ENCODE data around the gene DUSP15. TPM values are rescaled to one million over a fixed set of nuclear protein-coding genes. Genes with fewer than 3 reads are reported as not detected.
"Not testable (repeated sequence)": the region's sequence is repeated elsewhere in the genome, so short reads cannot be mapped to it uniquely, and the experiment has no call there.

Gene DUSP15
- total and polyA plus RNA-seq, 3 donors from 2014 or later = 175 to 274 (median 182) TPM

GRCh38 chr20:31815408-31816188 is 54.7 kb downstream of the DUSP15 start:
- Histone ChIP-seq H3K4me3 (no peak overlapping the region), H3K4me1 (peaks cover 14% of the 10 kb centered on the region), H3K9me3 (no peaks in the 10 kb centered on the region), H3K27ac (no peak overlapping the region), H3K36me3 (ENCODE audit: low read depth, missing control alignments) (no peaks in the 10 kb centered on the region), H3K27me3 (no peaks in the 10 kb centered on the region)
- intact Hi-C loops (cut with DNase I; ENCODE audit: low total_unique reads) = no loop called here
- WGBS, 2 donors = 36 to 50% methylated on average over 4 to 9 of the region's 9 CpGs
- DNase-seq = no peak
- no peak for TF ChIP-seq POLR2A (IDR thresholded peaks at IDR 0.05)
- no peak for TF ChIP-seq CTCF (IDR thresholded peaks at IDR 0.05)

- H3K36me3 ChIP-seq (ENCODE audit: low read depth, missing control alignments); DNase-seq; intact Hi-C loops (cut with DNase I; ENCODE audit: low total_unique reads); H3K4me3 ChIP-seq; H3K27ac ChIP-seq; H3K27me3 ChIP-seq; H3K9me3 ChIP-seq: not testable (repeated sequence)
- H3K4me1 ChIP-seq = peaks cover 14% of the 10 kb centered on the region
- WGBS, 2 donors = 89 to 91% methylated on average over 7 of the region's 7 CpGs
These were observed 56.2 kb downstream of the DUSP15 start for GRCh38 chr20:31814142-31814541.

- TF ChIP-seq CTCF (IDR thresholded peaks at IDR 0.05) (no peak), POLR2A (IDR thresholded peaks at IDR 0.05) (no peak)
- H3K27ac ChIP-seq = no peak overlapping the region
- H3K4me3 ChIP-seq = no peak overlapping the region
- intact Hi-C loops (cut with DNase I; ENCODE audit: low total_unique reads) = no loop called here
- H3K9me3 ChIP-seq = no peaks in the 10 kb centered on the region
- H3K4me1 ChIP-seq = peaks cover 14% of the 10 kb centered on the region
- H3K36me3 ChIP-seq (ENCODE audit: low read depth, missing control alignments) = no peaks in the 10 kb centered on the region
- no peaks in the 10 kb centered on the region for H3K27me3 ChIP-seq
- no peak for DNase-seq
These were observed 56.7 kb downstream of the DUSP15 start for GRCh38 chr20:31813611-31814010.

- no peak overlapping the region for H3K4me3 ChIP-seq
- peaks cover 14% of the 10 kb centered on the region for H3K4me1 ChIP-seq
- intact Hi-C loops (cut with DNase I; ENCODE audit: low total_unique reads) = no loop called here
- no peaks in the 10 kb centered on the region for H3K27me3 ChIP-seq
- no peaks in the 10 kb centered on the region for H3K9me3 ChIP-seq
- peak; percentile 41 for DNase-seq
- peak overlapping the region in 1 of 2 donors; percentile 30 for H3K27ac ChIP-seq
- TF ChIP-seq CTCF (IDR thresholded peaks at IDR 0.05) = no peak
- TF ChIP-seq POLR2A (IDR thresholded peaks at IDR 0.05) = no peak
- 56 to 67% methylated on average over 14 to 15 of the region's 15 CpGs for WGBS, 2 donors
- H3K36me3 ChIP-seq (ENCODE audit: low read depth, missing control alignments) = no peaks in the 10 kb centered on the region
These were observed 58.3 kb downstream of the DUSP15 start for GRCh38 chr20:31811796-31812728.

GRCh38 chr20:31811198-31811597 is 59.1 kb downstream of the DUSP15 start:
- Histone ChIP-seq H3K9me3 (no peaks in the 10 kb centered on the region), H3K36me3 (ENCODE audit: low read depth, missing control alignments) (no peaks in the 10 kb centered on the region), H3K4me3 (no peak overlapping the region), H3K27ac (no peak overlapping the region), H3K27me3 (no peaks in the 10 kb centered on the region), H3K4me1 (peaks cover 14% of the 10 kb centered on the region)
- no peak for DNase-seq
- TF ChIP-seq POLR2A (IDR thresholded peaks at IDR 0.05) (no peak), CTCF (IDR thresholded peaks at IDR 0.05) (no peak)
- intact Hi-C loops (cut with DNase I; ENCODE audit: low total_unique reads) = no loop called here
- WGBS, 2 donors = 79 to 92% methylated on average over 3 to 4 of the region's 4 CpGs
